Sigmoid colon (tissue), 7 donors: Measurements from ENCODE around the gene PRPF40A. TPM values are rescaled to one million over a fixed set of nuclear protein-coding genes. Genes with fewer than 3 reads are reported as not detected.
"Not testable (repeated sequence)": the region's sequence is repeated elsewhere in the genome, so short reads cannot be mapped to it uniquely, and the experiment has no call there.

Experiments
- DNase-seq: peaks from one replicate; pipeline ENCODE4 v3.0.0-alpha.2; 2019
- H3K27ac ChIP-seq, 4 donors: fragments of 200-600 bp; sonication (generic); one replicate each; pipeline ENCODE4 v1.5.1; 2016 to 2019; ENCODE audit warnings: mild to moderate bottlenecking in 1 of 4
- H3K27me3 ChIP-seq, 3 donors: fragments of 200-600 bp; sonication (generic); one replicate each; pipeline ENCODE4 v1.5.1; 2019; ENCODE audit warnings: mild to moderate bottlenecking in 1 of 3
- H3K36me3 ChIP-seq, 4 donors: fragments of 200-600 bp; sonication (generic); one replicate each; pipeline ENCODE4 v1.5.1; 2016 to 2019
- H3K4me1 ChIP-seq, 4 donors: fragments of 200-600 bp; sonication (generic); one replicate each; pipeline ENCODE4 v1.5.1; 2017 to 2019
- H3K4me3 ChIP-seq, 4 donors: fragments of 200-600 bp; sonication (generic); one replicate each; pipeline ENCODE4 v1.5.1; 2017 to 2019; ENCODE audit warnings: mild to moderate bottlenecking in 2 of 4, moderate library complexity in 1 of 4
- H3K9me3 ChIP-seq, 4 donors: fragments of 200-600 bp in 3 of 4; sonication (generic) in 3 of 4; one replicate each; pipeline versions ENCODE4 v1.5.1 to v1.6.1; 2013 to 2019
- EP300 ChIP-seq, 4 donors: sonication (generic); formaldehyde crosslinking; IDR thresholded peaks; one replicate each; pipeline ENCODE4 v1.6.1; 2017; ENCODE audit warnings: antibody characterized with exemption in 4 of 4
- POLR2A ChIP-seq, 2 donors: fragments of 450-650 bp; IDR thresholded peaks; one replicate each; pipeline ENCODE4 v1.6.1; 2016; ENCODE audit warnings: antibody characterized with exemption in 2 of 2, mild to moderate bottlenecking in 2 of 2, moderate library complexity in 2 of 2
- POLR2AphosphoS5 ChIP-seq, 4 donors: sonication (generic); formaldehyde crosslinking; IDR thresholded peaks; one replicate each; pipeline ENCODE4 v1.6.1; 2017; ENCODE audit warnings: antibody characterized with exemption in 4 of 4
- WGBS, 2 donors: extraction: QIAGEN DNeasy Blood & Tissue Kit; methylation state at CpG; one replicate each; pipeline ENCODE4 v1.1.7; 2013; 5-methylcytosine and 5-hydroxymethylcytosine counted together
- intact Hi-C: fragments of 100-400 bp; cut with DNase I; formaldehyde crosslinking; loops from one replicate; pipeline ENCODE4 v1.15.1; 2023
- polyA plus RNA-seq, 3 donors: library from polyadenylated mRNA; stranded (reverse); fragments of 200-250 nt; gene quantifications; one replicate each; pipeline ENCODE4 v1.2.3, GENCODE V29; 2013
- total RNA-seq, 4 donors: library from RNA; depleted of rRNA; stranded (reverse); fragments of >200 nt; gene quantifications; one replicate each; pipeline ENCODE4 v1.1.0, GENCODE V29; 2016
- TF ChIP-seq, protein P1 (sequence below), 4 experiments: fragments of 450-650 bp in 3 of 4; fragments of 200-600 bp in 1 of 4; IDR thresholded peaks; one replicate each; pipeline ENCODE4 v1.5.1; 2016 to 2019; ENCODE audit warnings: antibody characterized with exemption in 4 of 4, mild to moderate bottlenecking in 3 of 4, moderate library complexity in 2 of 4
- donor health status: healthy with polysubstance abuse.
- donor health status: Bipolar disorder and iron deficiency.
- donor health status: healthy.

PRPF40A gene
- total RNA-seq (100 to 1,000 TPM in 1 of 4 donors, 10 to 100 TPM in 3; 69.2 to 200 (median 80.7) TPM), polyA plus RNA-seq (10 to 100 TPM; 24.0 to 36.1 (median 29.6) TPM)

DNA sequence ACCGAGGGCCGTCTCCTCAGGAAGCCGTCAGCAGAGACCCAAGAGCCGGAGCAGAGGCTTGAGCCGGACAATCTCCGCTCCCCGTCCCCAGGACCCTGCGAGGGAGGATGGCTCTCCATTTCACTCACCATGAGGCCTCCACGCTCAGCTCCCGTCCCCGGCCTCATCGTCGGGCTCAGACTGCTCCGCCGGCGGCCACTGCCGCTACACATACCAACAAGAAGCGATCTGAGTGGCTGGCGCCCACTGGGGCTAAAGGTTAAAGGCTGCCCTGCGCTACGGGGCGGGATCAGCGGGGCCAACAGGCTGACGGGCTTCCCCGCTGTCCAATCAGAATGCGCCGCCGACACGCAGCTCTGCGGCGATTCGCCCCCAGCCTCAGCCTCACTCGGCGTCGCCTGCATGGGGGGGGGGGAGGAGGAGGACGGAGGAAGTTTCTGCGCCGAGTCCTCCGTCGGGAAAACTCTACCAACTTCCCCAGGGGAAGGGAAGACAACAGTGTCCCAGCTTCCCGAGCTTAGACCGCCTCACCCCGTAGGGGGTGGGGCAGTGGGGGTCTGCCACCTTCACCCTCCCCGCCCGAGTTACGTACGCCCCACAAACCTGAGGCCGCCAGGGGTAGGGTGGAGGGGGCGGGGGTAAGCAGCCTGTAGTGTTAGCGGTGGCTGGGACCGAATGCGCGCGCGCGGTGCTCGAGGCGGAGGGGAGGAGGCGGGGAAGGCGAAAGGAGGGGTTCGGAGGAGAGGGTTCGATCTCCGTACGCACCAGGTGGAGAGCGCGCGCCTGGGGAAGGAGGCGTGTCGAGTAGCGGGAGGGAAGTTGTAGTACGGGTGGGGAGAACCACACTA lies at the start of gene PRPF40A:
Gene PRPF40A, minus strand, starts transcription at position 234 of the 848 bp plus-strand sequence. Its CDS starts 22 bp downstream, at position 212.
- DNase-seq: peak; percentile 99
- H3K9me3 ChIP-seq: no peaks in the 10 kb centered on the region
- intact Hi-C loops: loop anchor here (1.0 to 10.0 kb wide), 4 partner anchors 382 to 757 kb away; partner anchors contain the start of genes FMNL2, RPRM and STAM2
- peaks cover 0 to 47% (median 36%) of the 10 kb centered on the region in 4 donors for H3K4me1 ChIP-seq
- H3K4me3 ChIP-seq: peak within 1 kb of the TSS; percentile 87 to 94 (median 94)
- peaks cover 0 to 20% (median 2%) of the 10 kb centered on the region in 4 donors for H3K36me3 ChIP-seq
- H3K27ac ChIP-seq: peak within 1 kb of the TSS; percentile 96 to 98 (median 97)
- peak; percentile 76 to 85 for TF ChIP-seq POLR2A (IDR thresholded peaks at IDR 0.05)
- TF ChIP-seq POLR2AphosphoS5 (IDR thresholded peaks at IDR 0.05): peak; percentile 95 to 99 (median 97)
- TF ChIP-seq, protein P1, sequence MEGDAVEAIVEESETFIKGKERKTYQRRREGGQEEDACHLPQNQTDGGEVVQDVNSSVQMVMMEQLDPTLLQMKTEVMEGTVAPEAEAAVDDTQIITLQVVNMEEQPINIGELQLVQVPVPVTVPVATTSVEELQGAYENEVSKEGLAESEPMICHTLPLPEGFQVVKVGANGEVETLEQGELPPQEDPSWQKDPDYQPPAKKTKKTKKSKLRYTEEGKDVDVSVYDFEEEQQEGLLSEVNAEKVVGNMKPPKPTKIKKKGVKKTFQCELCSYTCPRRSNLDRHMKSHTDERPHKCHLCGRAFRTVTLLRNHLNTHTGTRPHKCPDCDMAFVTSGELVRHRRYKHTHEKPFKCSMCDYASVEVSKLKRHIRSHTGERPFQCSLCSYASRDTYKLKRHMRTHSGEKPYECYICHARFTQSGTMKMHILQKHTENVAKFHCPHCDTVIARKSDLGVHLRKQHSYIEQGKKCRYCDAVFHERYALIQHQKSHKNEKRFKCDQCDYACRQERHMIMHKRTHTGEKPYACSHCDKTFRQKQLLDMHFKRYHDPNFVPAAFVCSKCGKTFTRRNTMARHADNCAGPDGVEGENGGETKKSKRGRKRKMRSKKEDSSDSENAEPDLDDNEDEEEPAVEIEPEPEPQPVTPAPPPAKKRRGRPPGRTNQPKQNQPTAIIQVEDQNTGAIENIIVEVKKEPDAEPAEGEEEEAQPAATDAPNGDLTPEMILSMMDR (IDR thresholded peaks at IDR 0.05): no peak
- no peak for TF ChIP-seq EP300 (IDR thresholded peaks at IDR 0.05)
- no peaks in the 10 kb centered on the region for H3K27me3 ChIP-seq
- 1% methylated on average over 71 of the region's 71 CpGs for WGBS, 2 donors

DNA sequence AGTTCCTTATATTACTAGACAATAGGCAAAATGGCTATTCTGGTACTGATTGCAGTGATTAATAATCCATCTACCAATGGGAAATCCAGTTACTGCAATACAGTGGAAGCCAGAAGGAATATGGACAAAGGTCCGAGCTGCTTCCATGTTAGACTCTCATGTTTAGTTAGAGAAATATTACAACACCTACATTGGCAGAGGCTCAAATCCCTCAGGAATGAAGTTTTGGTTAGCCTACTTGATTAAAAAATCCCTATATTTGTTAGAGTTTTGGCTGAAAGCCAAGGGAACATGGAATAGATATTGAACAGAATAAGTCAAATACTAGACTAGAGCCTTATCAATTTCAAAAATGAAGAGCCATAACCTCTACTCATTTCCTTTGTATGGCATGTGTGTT lies 49.7 kb upstream of the PRPF40A start:
- Histone ChIP-seq H3K4me3 (no peak overlapping the region), H3K36me3 (no peaks in the 10 kb centered on the region), H3K4me1 (peaks cover 0 to 9% (median 3%) of the 10 kb centered on the region in 4 donors), H3K9me3 (no peaks in the 10 kb centered on the region), H3K27me3 (no peaks in the 10 kb centered on the region), H3K27ac (no peak overlapping the region)
- intact Hi-C loops: no loop called here
- 90 to 96% methylated on average over 1 of the region's 1 CpG for WGBS, 2 donors
- no peak for DNase-seq
- TF ChIP-seq EP300 (IDR thresholded peaks at IDR 0.05) (no peak), POLR2AphosphoS5 (IDR thresholded peaks at IDR 0.05) (no peak), POLR2A (IDR thresholded peaks at IDR 0.05) (no peak)
- TF ChIP-seq, protein P1 (IDR thresholded peaks at IDR 0.05): no peak

DNA sequence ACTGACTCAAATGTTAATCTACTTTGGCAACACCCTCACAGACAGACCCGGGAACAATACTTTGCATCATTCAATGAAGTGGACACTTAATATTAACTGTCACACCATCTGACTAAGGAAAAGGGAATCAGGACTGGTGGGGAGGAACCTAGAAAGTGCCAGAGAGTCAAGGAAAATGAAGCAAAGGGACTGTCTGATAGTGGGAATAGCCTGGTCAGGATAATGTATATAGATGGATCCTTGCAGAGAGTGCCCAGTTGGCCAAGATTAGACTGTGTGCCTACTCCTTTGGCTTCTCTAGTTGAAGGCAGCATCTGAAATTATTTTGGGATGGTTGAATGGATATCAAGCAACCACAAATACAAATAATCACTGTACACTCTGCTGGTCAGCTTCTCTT lies 46.4 kb upstream of the PRPF40A start:
- Histone ChIP-seq H3K36me3 (peaks cover 0 to 9% (median 0%) of the 10 kb centered on the region in 4 donors), H3K4me3 (no peak overlapping the region), H3K4me1 (peaks cover 0 to 9% (median 3%) of the 10 kb centered on the region in 4 donors), H3K27me3 (no peaks in the 10 kb centered on the region), H3K27ac (no peak overlapping the region), H3K9me3 (no peaks in the 10 kb centered on the region)
- intact Hi-C loops: no loop called here
- WGBS, 2 donors: 93 to 98% methylated on average over 1 of the region's 1 CpG
- TF ChIP-seq EP300 (IDR thresholded peaks at IDR 0.05): no peak
- TF ChIP-seq, protein P1 (IDR thresholded peaks at IDR 0.05): no peak
- TF ChIP-seq POLR2AphosphoS5 (IDR thresholded peaks at IDR 0.05): no peak
- no peak for TF ChIP-seq POLR2A (IDR thresholded peaks at IDR 0.05)
- no peak for DNase-seq

DNA sequence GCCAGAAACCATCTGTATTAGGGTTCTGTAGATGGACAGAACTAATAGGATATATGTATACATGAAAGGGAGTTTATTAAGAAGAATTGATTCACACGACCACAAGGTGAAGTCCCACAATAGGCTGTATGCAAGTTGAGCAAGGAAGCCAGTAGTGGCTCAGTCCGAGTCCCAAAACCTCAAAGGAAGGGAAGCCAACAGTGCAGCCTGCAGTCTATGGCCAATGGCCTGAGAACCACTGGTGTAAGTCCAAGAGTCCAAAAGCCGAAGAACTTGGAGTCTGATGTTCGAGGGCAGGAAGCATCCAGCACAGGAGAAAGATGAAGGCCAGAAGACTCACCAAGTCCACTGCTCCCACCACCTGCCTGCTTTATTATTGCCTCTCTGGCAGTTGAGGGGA lies 45.9 kb upstream of the PRPF40A start:
- H3K4me3 ChIP-seq, H3K4me1 ChIP-seq, intact Hi-C loops, H3K9me3 ChIP-seq, DNase-seq, H3K27me3 ChIP-seq, H3K27ac ChIP-seq: not testable (repeated sequence)
- 92 to 93% methylated on average over 4 of the region's 4 CpGs for WGBS, 2 donors
- peaks cover 0 to 13% (median 0%) of the 10 kb centered on the region in 4 donors for H3K36me3 ChIP-seq

DNA sequence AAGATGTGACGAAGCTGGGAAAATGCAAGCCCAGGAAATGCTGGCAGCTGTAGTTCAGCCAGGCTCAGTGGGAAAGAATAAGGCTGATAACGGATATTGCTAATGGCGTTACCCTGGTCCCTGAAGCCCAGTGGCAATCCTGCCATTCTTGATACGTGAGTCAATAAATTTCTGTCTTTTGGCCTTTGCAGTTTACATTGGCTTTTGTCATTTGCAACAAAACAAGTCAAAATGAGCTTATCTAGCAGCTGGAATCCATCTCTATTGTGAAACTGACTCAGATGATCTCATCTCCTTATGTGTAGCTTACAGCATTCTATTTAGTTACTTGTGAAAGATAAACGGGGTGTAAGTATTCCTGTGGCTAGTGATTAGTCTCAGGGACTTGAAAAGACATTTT lies 44.9 kb upstream of the PRPF40A start:
- DNase-seq: no peak
- Histone ChIP-seq H3K4me1 (peaks cover 0 to 9% (median 3%) of the 10 kb centered on the region in 4 donors), H3K27me3 (no peaks in the 10 kb centered on the region), H3K36me3 (peaks cover 0 to 23% (median 0%) of the 10 kb centered on the region in 4 donors), H3K27ac (no peak overlapping the region), H3K4me3 (no peak overlapping the region), H3K9me3 (no peaks in the 10 kb centered on the region)
- intact Hi-C loops: no loop called here
- 79 to 82% methylated on average over 5 of the region's 5 CpGs for WGBS, 2 donors
- TF ChIP-seq POLR2A (IDR thresholded peaks at IDR 0.05) (no peak), EP300 (IDR thresholded peaks at IDR 0.05) (no peak), POLR2AphosphoS5 (IDR thresholded peaks at IDR 0.05) (peak in 3 of 4 donors; percentile 38 to 54 (median 39))
- TF ChIP-seq, protein P1 (IDR thresholded peaks at IDR 0.05): no peak
